Peyer's patch (tissue), 4 donors: Measurements from ENCODE around the gene MXD1. TPM values are rescaled to one million over a fixed set of nuclear protein-coding genes. Genes with fewer than 3 reads are reported as not detected.

Source experiments
- DNase-seq, 3 donors: peaks; one replicate each; pipeline ENCODE4 v3.0.0-alpha.2; 2017 to 2019
- H3K27ac ChIP-seq, 4 donors: fragments of 200-600 bp; sonication (generic); one replicate each; pipeline ENCODE4 v1.5.1; 2016 to 2019
- H3K27me3 ChIP-seq, 2 donors: fragments of 200-600 bp; sonication (generic); one replicate each; pipeline ENCODE4 v1.5.1; 2019
- H3K36me3 ChIP-seq, 3 donors: fragments of 200-600 bp; sonication (generic); one replicate each; pipeline ENCODE4 v1.5.1; 2016 to 2019
- H3K4me1 ChIP-seq, 4 donors: fragments of 200-600 bp; sonication (generic); one replicate each; pipeline ENCODE4 v1.5.1; 2016 to 2019
- H3K4me3 ChIP-seq, 4 donors: fragments of 200-600 bp; sonication (generic); 1 replicate in 3 of 4; 2 replicates in 1 of 4; pipeline ENCODE4 v1.5.1; 2016 to 2019; ENCODE audit warnings: mild to moderate bottlenecking in 1 of 4
- H3K9me3 ChIP-seq, 4 donors: fragments of 200-600 bp; sonication (generic); one replicate each; pipeline ENCODE4 v1.5.1; 2016 to 2019; ENCODE audit warnings: mild to moderate bottlenecking in 1 of 4
- CTCF ChIP-seq, 6 experiments: fragments of 450-650 bp in 4 of 6; fragments of 200-600 bp in 2 of 6; sonication (generic) in 1 of 6; IDR thresholded peaks; one replicate each; pipeline ENCODE4 v1.5.1; 2017 to 2019; ENCODE audit warnings: antibody characterized with exemption in 6 of 6, mild to moderate bottlenecking in 3 of 6, moderate library complexity in 1 of 6
- POLR2A ChIP-seq, 2 donors: fragments of 450-650 bp; IDR thresholded peaks; one replicate each; pipeline ENCODE4 v1.5.1; 2017; ENCODE audit warnings: antibody characterized with exemption in 2 of 2, mild to moderate bottlenecking in 2 of 2, moderate library complexity in 2 of 2
- total RNA-seq, 4 donors: library from RNA; depleted of rRNA; stranded (reverse); fragments of >200 nt; gene quantifications; one replicate each; pipeline ENCODE4 v1.1.0, GENCODE V29; 2016

MXD1 gene
- total RNA-seq, 4 donors from 2014 or later: 18.2 to 83.7 (median 74.4) TPM

GRCh38 chr2:69934614-69934908, 19.7 kb downstream of the MXD1 start:
- H3K27ac ChIP-seq: peak overlapping the region in 3 of 4 donors; percentile 45 to 86 (median 68)
- H3K4me1 ChIP-seq: peaks cover 0 to 15% (median 3%) of the 10 kb centered on the region in 4 donors

DNA sequence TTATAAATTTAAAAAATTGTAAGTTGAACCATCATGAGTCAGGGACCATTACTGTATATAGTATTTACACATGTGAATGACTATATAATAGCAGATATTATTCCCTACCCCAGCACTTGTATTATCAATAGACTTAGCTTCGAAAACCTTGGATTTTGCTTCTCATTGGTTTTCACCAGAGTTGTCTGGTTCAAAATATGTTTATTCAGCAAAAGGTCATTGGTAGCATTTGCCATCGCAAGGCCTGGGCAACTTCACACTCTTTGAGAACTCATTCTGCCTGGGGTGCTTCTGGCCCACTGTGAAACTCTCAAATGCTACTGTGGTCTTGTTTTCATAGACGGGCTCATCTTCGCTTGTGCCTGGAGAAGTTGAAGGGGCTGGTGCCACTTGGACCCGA, 20.1 kb downstream of the MXD1 start:
- TF ChIP-seq CTCF (IDR thresholded peaks at IDR 0.05) (no peak), POLR2A (IDR thresholded peaks at IDR 0.05) (no peak)
- H3K36me3 ChIP-seq: peaks cover 0 to 50% (median 7%) of the 10 kb centered on the region in 3 donors
- H3K27me3 ChIP-seq: no peaks in the 10 kb centered on the region
- H3K4me1 ChIP-seq: peaks cover 0 to 15% (median 3%) of the 10 kb centered on the region in 4 donors
- DNase-seq: no peak
- H3K27ac ChIP-seq: peak overlapping the region in 1 of 4 donors; percentile 25
- H3K4me3 ChIP-seq: no peak overlapping the region
- no peaks in the 10 kb centered on the region for H3K9me3 ChIP-seq

More at GRCh38 chr2:69934614-69934908, 19.7 kb downstream of the MXD1 start:
- no peaks in the 10 kb centered on the region for H3K27me3 ChIP-seq
- peaks cover 0 to 50% (median 7%) of the 10 kb centered on the region in 3 donors for H3K36me3 ChIP-seq
- H3K4me3 ChIP-seq: no peak overlapping the region
- TF ChIP-seq CTCF (IDR thresholded peaks at IDR 0.05) (no peak), POLR2A (IDR thresholded peaks at IDR 0.05) (no peak)
- DNase-seq: no peak
- H3K9me3 ChIP-seq: no peaks in the 10 kb centered on the region

DNA sequence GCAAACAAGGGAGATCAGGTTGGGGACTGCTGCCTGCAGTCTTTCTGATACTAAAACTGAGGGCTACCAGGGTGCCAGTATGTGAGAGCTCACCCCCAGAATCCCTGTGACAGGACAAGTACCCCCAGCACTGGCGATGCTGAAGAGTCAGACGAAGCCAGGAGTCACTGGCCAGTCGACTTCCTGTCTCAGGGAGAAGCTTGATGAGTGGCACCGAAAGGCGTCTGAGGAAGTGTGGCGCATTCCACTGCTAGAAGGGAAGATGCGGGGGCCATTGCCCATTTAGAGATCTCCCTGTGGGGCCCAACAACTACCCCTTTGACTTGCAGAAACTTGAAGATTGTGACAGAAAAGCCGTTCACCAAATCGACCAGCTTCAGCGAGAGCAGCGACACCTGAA, 22.0 kb downstream of the MXD1 start:
- no peak for DNase-seq
- TF ChIP-seq CTCF (IDR thresholded peaks at IDR 0.05): no peak
- no peak for TF ChIP-seq POLR2A (IDR thresholded peaks at IDR 0.05)
- Histone ChIP-seq H3K27ac (no peak overlapping the region), H3K4me3 (no peak overlapping the region), H3K4me1 (peaks cover 0 to 13% (median 3%) of the 10 kb centered on the region in 4 donors), H3K27me3 (no peaks in the 10 kb centered on the region), H3K9me3 (no peaks in the 10 kb centered on the region), H3K36me3 (peaks cover 0 to 66% (median 7%) of the 10 kb centered on the region in 3 donors)

GRCh38 chr2:69937968-69938367, 23.1 kb downstream of the MXD1 start:
- TF ChIP-seq CTCF (IDR thresholded peaks at IDR 0.05) (no peak), POLR2A (IDR thresholded peaks at IDR 0.05) (no peak)
- H3K27ac ChIP-seq: no peak overlapping the region

GRCh38 chr2:69939722-69940121, 24.8 kb downstream of the MXD1 start:
- Histone ChIP-seq H3K4me1 (peaks cover 0 to under 1% (median 0%) of the 10 kb centered on the region in 4 donors), H3K36me3 (peaks cover 0 to 87% (median 7%) of the 10 kb centered on the region in 3 donors), H3K4me3 (no peak overlapping the region), H3K9me3 (no peaks in the 10 kb centered on the region), H3K27ac (no peak overlapping the region), H3K27me3 (no peaks in the 10 kb centered on the region)
- TF ChIP-seq POLR2A (IDR thresholded peaks at IDR 0.05) (no peak), CTCF (IDR thresholded peaks at IDR 0.05) (no peak)
- DNase-seq: no peak

More at GRCh38 chr2:69937968-69938367, 23.1 kb downstream of the MXD1 start:
- DNase-seq: no peak
- peaks cover 0 to 77% (median 7%) of the 10 kb centered on the region in 3 donors for H3K36me3 ChIP-seq
- peaks cover 0 to 8% (median 3%) of the 10 kb centered on the region in 4 donors for H3K4me1 ChIP-seq
- no peak overlapping the region for H3K4me3 ChIP-seq
- no peaks in the 10 kb centered on the region for H3K27me3 ChIP-seq
- H3K9me3 ChIP-seq: no peaks in the 10 kb centered on the region

- peaks cover 0 to 78% (median 5%) of the 10 kb centered on the region in 3 donors for H3K36me3 ChIP-seq
- no peaks in the 10 kb centered on the region for H3K27me3 ChIP-seq
- H3K4me3 ChIP-seq: no peak overlapping the region
- H3K9me3 ChIP-seq: no peaks in the 10 kb centered on the region
- no peak for DNase-seq
- H3K27ac ChIP-seq: no peak overlapping the region
- no peak for TF ChIP-seq POLR2A (IDR thresholded peaks at IDR 0.05)
- TF ChIP-seq CTCF (IDR thresholded peaks at IDR 0.05): no peak
- H3K4me1 ChIP-seq: no peaks in the 10 kb centered on the region
These were observed 25.8 kb downstream of the MXD1 start for GRCh38 chr2:69940691-69941090.
